Measurements from ENCODE around the gene CORO7. TPM values are rescaled to one million over a fixed set of nuclear protein-coding genes. Genes with fewer than 3 reads are reported as not detected.

Gene CORO7
- total and polyA plus RNA-seq, 9 of the 15 experiments (the other 6 are each of a cell fraction or from before 2014, with no cell fraction given): 0.45 to 77.2 (median 18.7) TPM

GRCh38 chr16:4425378-4426020 is 9.1 kb upstream of the CORO7 start, which contains the start of gene DNAJA3 (continued):
- TF ChIP-seq ZNF324 (CRISPR knock-in tag; IDR thresholded peaks at IDR 0.05) (0 out of 2 replicates have a peak, but pooled peaks have one; percentile 4), SIN3A (IDR thresholded peaks at IDR 0.05; ENCODE audit: borderline replicate concordance in 2 of 2, control insufficient read depth in 1 of 2, low read depth in 2 of 2, low read length in 2 of 2) (peak; percentile 67 to 81; a peak in 2 of 4 replicates), GTF2F1 (IDR thresholded peaks at IDR 0.05; ENCODE audit: low read depth, low read length) (peak; percentile 69), RBM39 (optimal IDR thresholded peaks at IDR 0.05; ENCODE audit: low read depth, low read length) (no peak), HBP1 (CRISPR knock-in tag; IDR thresholded peaks at IDR 0.05) (no peak), TSC22D4 (tag; IDR thresholded peaks at IDR 0.05) (no peak), FOXJ3 (CRISPR knock-in tag; IDR thresholded peaks at IDR 0.05) (no peak), HDAC1 (IDR thresholded peaks at IDR 0.05) (peak in 1 of 2 experiments; percentile 98; a peak in 2 of 4 replicates), TBP (optimal IDR thresholded peaks at IDR 0.05; ENCODE audit: low read depth, low read length) (peak; percentile 88), EP300 (IDR thresholded peaks at IDR 0.05; ENCODE audit: low read length) (peak; percentile 60), RNF219 (CRISPR knock-in tag; IDR thresholded peaks at IDR 0.05) (no peak), FOXK2 (conservative IDR thresholded peaks at IDR 0.05 in 1 of 2, IDR thresholded peaks at IDR 0.05 in 1 of 2; ENCODE audit: low read depth in 2 of 2) (peak; percentile 29 to 54; a peak in 3 of 4 replicates), ZNF165 (CRISPR knock-in tag; IDR thresholded peaks at IDR 0.05; ENCODE audit: borderline replicate concordance) (peak; percentile 22; the same call in 1 of the 2 replicates), SREBF1 (IDR thresholded peaks at IDR 0.05; ENCODE audit: borderline replicate concordance, low read depth, low read length) (no peak), ZNF311 (CRISPR knock-in tag; IDR thresholded peaks at IDR 0.05) (no peak), C11orf30 (IDR thresholded peaks at IDR 0.05; ENCODE audit: low read depth) (peak; percentile 90), KDM5B (IDR thresholded peaks at IDR 0.05; ENCODE audit: insufficient replicate concordance, low read depth, low read length) (peak; percentile 88), PREB (CRISPR knock-in tag; IDR thresholded peaks at IDR 0.05) (no peak), TEAD2 (tag; IDR thresholded peaks at IDR 0.05) (no peak), MNT (conservative IDR thresholded peaks at IDR 0.05) (peak; percentile 87 to 88), ELF4 (CRISPR knock-in tag; IDR thresholded peaks at IDR 0.05) (peak; percentile 69; the same call in 1 of the 2 replicates), HNRNPL (IDR thresholded peaks at IDR 0.05; ENCODE audit: low read depth, low read length) (peak; percentile 23; the same call in 1 of the 2 replicates)

Measured in K562 (cell line).